Measurements from ENCODE around the gene JAG1.

The JAG1 gene

GRCh38 chr20:10651227-10651990 lies 22.4 kb downstream of the JAG1 start:
- no peak for DNase-seq

- no peak for DNase-seq
Observed at GRCh38 chr20:10649797-10650160, 24.0 kb downstream of the JAG1 start.

- DNase-seq, result no peak
Observed at GRCh38 chr20:10649080-10649796, 24.6 kb downstream of the JAG1 start.

- DNase-seq, result no peak
Observed at GRCh38 chr20:10648651-10649050, 25.1 kb downstream of the JAG1 start.

GRCh38 chr20:10647909-10648308 lies 25.9 kb downstream of the JAG1 start:
- no peak for DNase-seq

GRCh38 chr20:10647471-10647870 lies 26.3 kb downstream of the JAG1 start:
- no peak for DNase-seq

- DNase-seq, result no peak
Observed at GRCh38 chr20:10646886-10647420, 26.8 kb downstream of the JAG1 start.

GRCh38 chr20:10646006-10646405 lies 27.8 kb downstream of the JAG1 start:
- DNase-seq, result no peak

- no peak for DNase-seq
Observed at GRCh38 chr20:10645205-10645570, 28.6 kb downstream of the JAG1 start.

GRCh38 chr20:10644458-10645204 lies 29.2 kb downstream of the JAG1 start:
- DNase-seq, result no peak

GRCh38 chr20:10643560-10643873 lies 30.3 kb downstream of the JAG1 start:
- no peak for DNase-seq

GRCh38 chr20:10642856-10643559 lies 30.8 kb downstream of the JAG1 start:
- no peak for DNase-seq

GRCh38 chr20:10641893-10642292 lies 31.9 kb downstream of the JAG1 start:
- DNase-seq, result no peak

- no peak for DNase-seq
Observed at GRCh38 chr20:10641467-10641866, 32.3 kb downstream of the JAG1 start.

- no peak for DNase-seq
Observed at GRCh38 chr20:10640897-10641296, 32.9 kb downstream of the JAG1 start.

- DNase-seq, result no peak
Observed at GRCh38 chr20:10639737-10640556, 33.9 kb downstream of the JAG1 start.

GRCh38 chr20:10639077-10639736 lies 34.6 kb downstream of the JAG1 start:
- DNase-seq, result no peak

GRCh38 chr20:10637563-10637962 lies 36.2 kb downstream of the JAG1 start:
- no peak for DNase-seq

GRCh38 chr20:10637031-10637559 lies 36.7 kb downstream of the JAG1 start:
- no peak for DNase-seq

- DNase-seq, result no peak
Observed at GRCh38 chr20:10636326-10636818, 37.4 kb downstream of the JAG1 start.

Measured in CD4-positive, alpha-beta T cell treated with Interferon gamma for 1 hour (primary cell).